RWPE2 (cell line): Measurements from ENCODE around the gene SDK2.

ENCODE experiments used
- ATAC-seq: fragments of 200-7000 bp; cut with Tn5 transposase; 3 replicates; pipeline ENCODE4 v1.9.1; 2021; ENCODE audit warnings: low read depth
- DNase-seq: peaks from one replicate; pipeline ENCODE4 v3.0.0-alpha.2; 2020; ENCODE audit warnings: low spot score
- H3K27ac ChIP-seq: fragments of 450-650 bp; 2 replicates; pipeline ENCODE4 v1.5.1; 2017; ENCODE audit warnings: mild to moderate bottlenecking; ENCODE audit not compliant: poor library complexity, severe bottlenecking
- H3K27me3 ChIP-seq: fragments of 250-450 bp; sonication (Bioruptor Pico); 2 replicates; pipeline ENCODE4 v1.5.1; 2021; ENCODE audit warnings: mild to moderate bottlenecking, moderate library complexity; ENCODE audit not compliant: insufficient read depth, poor library complexity, severe bottlenecking
- H3K36me3 ChIP-seq: fragments of 250-450 bp; sonication (Bioruptor Pico); 2 replicates; pipeline ENCODE4 v1.5.1; 2020; ENCODE audit warnings: low read depth, mild to moderate bottlenecking, moderate library complexity
- H3K4me1 ChIP-seq: fragments of 250-450 bp; sonication (Bioruptor Pico); 2 replicates; pipeline ENCODE4 v1.5.1; 2021; ENCODE audit warnings: mild to moderate bottlenecking, moderate library complexity; ENCODE audit not compliant: insufficient read depth, poor library complexity, severe bottlenecking
- H3K4me3 ChIP-seq: fragments of 250-450 bp; sonication (Bioruptor Pico); 2 replicates; pipeline ENCODE4 v1.5.1; 2021; ENCODE audit warnings: mild to moderate bottlenecking, moderate library complexity; ENCODE audit not compliant: severe bottlenecking
- H3K9me3 ChIP-seq: fragments of 250-450 bp; sonication (Bioruptor Pico); 2 replicates; pipeline ENCODE4 v1.5.1; 2021; ENCODE audit warnings: mild to moderate bottlenecking, moderate library complexity; ENCODE audit not compliant: severe bottlenecking
- CTCF ChIP-seq: fragments of 450-650 bp; IDR thresholded peaks from one replicate; pipeline ENCODE4 v1.5.1; 2017; ENCODE audit warnings: mild to moderate bottlenecking, moderate library complexity; ENCODE audit not compliant: poor library complexity, severe bottlenecking

Gene SDK2

GRCh38 chr17:73422121-73422520 is 222.1 kb downstream of the SDK2 start:
- no peak for ATAC-seq
- DNase-seq: no peak
- no peaks in the 10 kb centered on the region for H3K36me3 ChIP-seq
- H3K4me1 ChIP-seq: no peaks in the 10 kb centered on the region
- no peaks in the 10 kb centered on the region for H3K27me3 ChIP-seq
- H3K27ac ChIP-seq: no peak overlapping the region
- TF ChIP-seq CTCF: no peak
- no peaks in the 10 kb centered on the region for H3K9me3 ChIP-seq
- no peak overlapping the region for H3K4me3 ChIP-seq

GRCh38 chr17:73420897-73421296 is 223.3 kb downstream of the SDK2 start:
- Histone ChIP-seq H3K9me3 (no peaks in the 10 kb centered on the region), H3K4me3 (no peak overlapping the region), H3K36me3 (no peaks in the 10 kb centered on the region), H3K27ac (no peak overlapping the region), H3K4me1 (no peaks in the 10 kb centered on the region), H3K27me3 (no peaks in the 10 kb centered on the region)
- no peak for DNase-seq
- peak; percentile 97 for ATAC-seq
- peak; percentile 37 for TF ChIP-seq CTCF

- Histone ChIP-seq H3K27ac (no peak overlapping the region), H3K9me3 (no peaks in the 10 kb centered on the region), H3K27me3 (no peaks in the 10 kb centered on the region), H3K4me1 (no peaks in the 10 kb centered on the region), H3K4me3 (no peak overlapping the region), H3K36me3 (no peaks in the 10 kb centered on the region)
- DNase-seq: no peak
- ATAC-seq: no peak
- TF ChIP-seq CTCF: no peak
Measured at GRCh38 chr17:73419881-73420280, 224.4 kb downstream of the SDK2 start.

- no peak for TF ChIP-seq CTCF
- ATAC-seq: no peak
- Histone ChIP-seq H3K4me1 (no peaks in the 10 kb centered on the region), H3K4me3 (no peak overlapping the region), H3K27me3 (no peaks in the 10 kb centered on the region), H3K36me3 (no peaks in the 10 kb centered on the region), H3K27ac (no peak overlapping the region), H3K9me3 (no peaks in the 10 kb centered on the region)
- DNase-seq: no peak
Measured at GRCh38 chr17:73419051-73419450, 225.2 kb downstream of the SDK2 start.

GRCh38 chr17:73415782-73416181 is 228.5 kb downstream of the SDK2 start:
- no peaks in the 10 kb centered on the region for H3K27me3 ChIP-seq
- no peak for DNase-seq
- no peak for ATAC-seq

More at GRCh38 chr17:73415782-73416181, 228.5 kb downstream of the SDK2 start:
- no peaks in the 10 kb centered on the region for H3K9me3 ChIP-seq
- H3K4me3 ChIP-seq: no peak overlapping the region
- no peak for TF ChIP-seq CTCF
- H3K27ac ChIP-seq: no peak overlapping the region
- H3K4me1 ChIP-seq: no peaks in the 10 kb centered on the region
- no peaks in the 10 kb centered on the region for H3K36me3 ChIP-seq
